Right forelimb (tissue), 1 donor: ENCODE measurements around the gene MANF.
"Not testable (repeated sequence)": the region's sequence is repeated elsewhere in the genome, so short reads cannot be mapped to it uniquely, and the experiment has no call there.

Source experiments
- DNase-seq: peaks from one replicate; pipeline ENCODE4 v3.0.0-alpha.2; 2018

MANF gene

GRCh38 chr3:51384726-51385473 is at the start of gene MANF:
MANF (plus strand) TSS chr3:51385291; CDS start chr3:51385343, 52 bp downstream.
- peak; percentile 98 for DNase-seq

- no peak for DNase-seq
These were observed 48.8 kb upstream of the MANF start for GRCh38 chr3:51336261-51336660.

GRCh38 chr3:51337666-51338065 is 47.4 kb upstream of the MANF start:
- DNase-seq, result no peak

- DNase-seq, result no peak
These were observed 46.5 kb upstream of the MANF start for GRCh38 chr3:51338632-51339031.

- no peak for DNase-seq
These were observed 44.9 kb upstream of the MANF start for GRCh38 chr3:51340013-51340829.

- no peak for DNase-seq
These were observed 44.0 kb upstream of the MANF start for GRCh38 chr3:51340989-51341636.

GRCh38 chr3:51343918-51344687 is 41.0 kb upstream of the MANF start:
- DNase-seq, result no peak

GRCh38 chr3:51350751-51351150 is 34.3 kb upstream of the MANF start:
- DNase-seq, result no peak

- no peak for DNase-seq
These were observed 32.0 kb upstream of the MANF start for GRCh38 chr3:51353131-51353530.

GRCh38 chr3:51353691-51354090 is 31.4 kb upstream of the MANF start:
- DNase-seq, result no peak

- DNase-seq, result no peak
These were observed 30.9 kb upstream of the MANF start for GRCh38 chr3:51354172-51354571.

GRCh38 chr3:51354731-51355615 is 30.1 kb upstream of the MANF start:
- no peak for DNase-seq

GRCh38 chr3:51355891-51356578 is 29.1 kb upstream of the MANF start:
- no peak for DNase-seq

GRCh38 chr3:51357856-51358255 is 27.2 kb upstream of the MANF start:
- DNase-seq, result no peak

- no peak for DNase-seq
These were observed 26.1 kb upstream of the MANF start for GRCh38 chr3:51358981-51359380.

GRCh38 chr3:51360806-51361205 is 24.3 kb upstream of the MANF start:
- no peak for DNase-seq

GRCh38 chr3:51361746-51362145 is 23.3 kb upstream of the MANF start:
- no peak for DNase-seq

- DNase-seq, result no peak
These were observed 22.6 kb upstream of the MANF start for GRCh38 chr3:51362476-51362875.

GRCh38 chr3:51368276-51368675 is 16.8 kb upstream of the MANF start:
- not testable (repeated sequence) for DNase-seq

- DNase-seq, result peak; percentile 68
These were observed 13.0 kb upstream of the MANF start for GRCh38 chr3:51371943-51372557.
